GM12872 (cell line): ENCODE data around the gene ZNF765.

ENCODE experiments used
- CTCF ChIP-seq: IDR thresholded peaks from 3 replicates; pipeline ENCODE4 v1.5.1; 2011; ENCODE audit warnings: low read depth, mild to moderate bottlenecking, low read length, moderate library complexity; ENCODE audit not compliant: insufficient read depth

The ZNF765 gene

GRCh38 chr19:53374288-53374687, 20.7 kb upstream of the ZNF765 start:
- no peak for TF ChIP-seq CTCF

GRCh38 chr19:53374743-53375142, 20.2 kb upstream of the ZNF765 start:
- no peak for TF ChIP-seq CTCF

- no peak for TF ChIP-seq CTCF
Measured at GRCh38 chr19:53381376-53381775, 13.6 kb upstream of the ZNF765 start.

GRCh38 chr19:53388168-53388567, 6.8 kb upstream of the ZNF765 start:
- TF ChIP-seq CTCF = no peak

GRCh38 chr19:53388904-53389303, 6.0 kb upstream of the ZNF765 start:
- TF ChIP-seq CTCF = no peak

GRCh38 chr19:53389571-53389970, 5.4 kb upstream of the ZNF765 start:
- no peak for TF ChIP-seq CTCF

GRCh38 chr19:53389978-53390377, 5.0 kb upstream of the ZNF765 start:
- no peak for TF ChIP-seq CTCF

- no peak for TF ChIP-seq CTCF
Measured at GRCh38 chr19:53394522-53394973, 401 bp upstream of the ZNF765 start.
